Skeletal muscle tissue (tissue), 4 donors: Measurements from ENCODE around the gene DSCAML1. TPM values are rescaled to one million over a fixed set of nuclear protein-coding genes. Genes with fewer than 3 reads are reported as not detected.

Experiments
- H3K27ac ChIP-seq: one replicate; pipeline ENCODE4 v1.7.0; 2013; ENCODE audit warnings: mild to moderate bottlenecking, low read depth, low read length, inconsistent platforms
- H3K27me3 ChIP-seq, 3 donors: one replicate each; pipeline ENCODE4 v1.7.0; 2013; ENCODE audit warnings: low read length in 3 of 3; ENCODE audit not compliant: control insufficient read depth in 3 of 3, insufficient read depth in 3 of 3
- H3K36me3 ChIP-seq, 3 donors: one replicate each; pipeline ENCODE4 v1.7.0; 2013; ENCODE audit warnings: low read length in 3 of 3; ENCODE audit not compliant: control insufficient read depth in 3 of 3, insufficient read depth in 3 of 3
- H3K4me1 ChIP-seq, 3 donors: one replicate each; pipeline ENCODE4 v1.7.0; 2013; ENCODE audit warnings: low read length in 3 of 3, mild to moderate bottlenecking in 3 of 3; ENCODE audit not compliant: control insufficient read depth in 3 of 3, insufficient read depth in 3 of 3
- H3K4me3 ChIP-seq, 3 donors: one replicate each; pipeline ENCODE4 v1.7.0; 2013; ENCODE audit warnings: low read length in 3 of 3
- H3K9ac ChIP-seq, 3 donors: one replicate each; pipeline ENCODE4 v1.7.0; 2013; ENCODE audit warnings: low read length in 3 of 3, mild to moderate bottlenecking in 3 of 3, moderate library complexity in 2 of 3, low read depth in 1 of 3
- H3K9me3 ChIP-seq, 3 donors: one replicate each; pipeline ENCODE4 v1.7.0; 2013; ENCODE audit warnings: low read length in 3 of 3; ENCODE audit not compliant: control insufficient read depth in 3 of 3
- total RNA-seq: library from RNA; depleted of rRNA; stranded (reverse); fragments of >200 nt; gene quantifications from one replicate; pipeline ENCODE4 v1.2.3, GENCODE V29; 2014
- donor health status: Osteomylitis.

The DSCAML1 gene
- total RNA-seq, 1 donor from 2014 or later = 0.52 TPM

- Histone ChIP-seq H3K36me3 (no peaks in the 10 kb centered on the region), H3K4me1 (no peaks in the 10 kb centered on the region), H3K4me3 (no peak overlapping the region), H3K9me3 (no peaks in the 10 kb centered on the region), H3K9ac (no peak overlapping the region), H3K27me3 (peaks cover 5 to 22% (median 7%) of the 10 kb centered on the region in 3 donors), H3K27ac (no peak overlapping the region)
These were observed 22.5 kb downstream of the DSCAML1 start for GRCh38 chr11:117774553-117774952.

GRCh38 chr11:117772360-117772759 is 24.7 kb downstream of the DSCAML1 start:
- Histone ChIP-seq H3K9me3 (no peaks in the 10 kb centered on the region), H3K36me3 (no peaks in the 10 kb centered on the region), H3K9ac (no peak overlapping the region), H3K27me3 (peaks cover 3 to 5% (median 5%) of the 10 kb centered on the region in 3 donors), H3K4me1 (no peaks in the 10 kb centered on the region), H3K27ac (no peak overlapping the region), H3K4me3 (no peak overlapping the region)

- Histone ChIP-seq H3K4me3 (no peak overlapping the region), H3K27me3 (peaks cover 3 to 4% (median 4%) of the 10 kb centered on the region in 3 donors), H3K27ac (no peak overlapping the region), H3K4me1 (no peaks in the 10 kb centered on the region), H3K9ac (no peak overlapping the region), H3K36me3 (no peaks in the 10 kb centered on the region), H3K9me3 (no peaks in the 10 kb centered on the region)
These were observed 25.2 kb downstream of the DSCAML1 start for GRCh38 chr11:117771841-117772240.

GRCh38 chr11:117771197-117771596 is 25.8 kb downstream of the DSCAML1 start:
- no peak overlapping the region for H3K4me3 ChIP-seq
- H3K9ac ChIP-seq = no peak overlapping the region
- peaks cover 2 to 6% (median 3%) of the 10 kb centered on the region in 3 donors for H3K27me3 ChIP-seq
- no peaks in the 10 kb centered on the region for H3K4me1 ChIP-seq
- H3K9me3 ChIP-seq = no peaks in the 10 kb centered on the region
- H3K27ac ChIP-seq = no peak overlapping the region
- H3K36me3 ChIP-seq = no peaks in the 10 kb centered on the region

GRCh38 chr11:117770061-117770460 is 27.0 kb downstream of the DSCAML1 start:
- Histone ChIP-seq H3K9ac (no peak overlapping the region), H3K4me1 (no peaks in the 10 kb centered on the region), H3K27me3 (peaks cover 0 to 7% (median 3%) of the 10 kb centered on the region in 3 donors), H3K4me3 (no peak overlapping the region), H3K9me3 (no peaks in the 10 kb centered on the region), H3K27ac (no peak overlapping the region), H3K36me3 (no peaks in the 10 kb centered on the region)

GRCh38 chr11:117769533-117769932 is 27.5 kb downstream of the DSCAML1 start:
- H3K9me3 ChIP-seq = no peaks in the 10 kb centered on the region
- peaks cover 0 to 8% (median 3%) of the 10 kb centered on the region in 3 donors for H3K27me3 ChIP-seq
- no peak overlapping the region for H3K4me3 ChIP-seq
- no peaks in the 10 kb centered on the region for H3K36me3 ChIP-seq
- no peaks in the 10 kb centered on the region for H3K4me1 ChIP-seq
- H3K27ac ChIP-seq = no peak overlapping the region
- no peak overlapping the region for H3K9ac ChIP-seq

GRCh38 chr11:117768506-117768905 is 28.5 kb downstream of the DSCAML1 start:
- no peaks in the 10 kb centered on the region for H3K4me1 ChIP-seq
- H3K4me3 ChIP-seq = no peak overlapping the region
- H3K9me3 ChIP-seq = no peaks in the 10 kb centered on the region
- peaks cover 3 to 8% (median 4%) of the 10 kb centered on the region in 3 donors for H3K27me3 ChIP-seq
- no peak overlapping the region for H3K9ac ChIP-seq
- H3K36me3 ChIP-seq = no peaks in the 10 kb centered on the region
- H3K27ac ChIP-seq = no peak overlapping the region

GRCh38 chr11:117767071-117767470 is 29.9 kb downstream of the DSCAML1 start:
- no peaks in the 10 kb centered on the region for H3K9me3 ChIP-seq
- no peaks in the 10 kb centered on the region for H3K4me1 ChIP-seq
- peaks cover 3 to 8% (median 4%) of the 10 kb centered on the region in 3 donors for H3K27me3 ChIP-seq
- no peak overlapping the region for H3K4me3 ChIP-seq
- H3K36me3 ChIP-seq = no peaks in the 10 kb centered on the region
- no peak overlapping the region for H3K9ac ChIP-seq
- no peak overlapping the region for H3K27ac ChIP-seq

- Histone ChIP-seq H3K4me1 (no peaks in the 10 kb centered on the region), H3K4me3 (no peak overlapping the region), H3K27me3 (peaks cover 3 to 8% (median 4%) of the 10 kb centered on the region in 3 donors), H3K9me3 (no peaks in the 10 kb centered on the region), H3K36me3 (no peaks in the 10 kb centered on the region), H3K9ac (no peak overlapping the region), H3K27ac (no peak overlapping the region)
These were observed 30.4 kb downstream of the DSCAML1 start for GRCh38 chr11:117766576-117766975.

GRCh38 chr11:117766026-117766425 is 31.0 kb downstream of the DSCAML1 start:
- H3K27me3 ChIP-seq = peaks cover 3 to 8% (median 6%) of the 10 kb centered on the region in 3 donors
- no peaks in the 10 kb centered on the region for H3K9me3 ChIP-seq
- H3K4me3 ChIP-seq = no peak overlapping the region
- no peak overlapping the region for H3K9ac ChIP-seq
- no peaks in the 10 kb centered on the region for H3K4me1 ChIP-seq
- no peaks in the 10 kb centered on the region for H3K36me3 ChIP-seq
- no peak overlapping the region for H3K27ac ChIP-seq
